Stomach (tissue), 4 donors: Measurements from ENCODE around the gene FRRS1.

ENCODE experiments used
- EP300 ChIP-seq: sonication (generic); formaldehyde crosslinking; IDR thresholded peaks from one replicate; pipeline ENCODE4 v1.6.1; 2017; ENCODE audit warnings: antibody characterized with exemption
- POLR2A ChIP-seq, 4 donors: fragments of 450-650 bp; IDR thresholded peaks; one replicate each; pipeline ENCODE4 v1.6.1; 2016; ENCODE audit warnings: antibody characterized with exemption in 4 of 4, control low read depth in 2 of 4, mild to moderate bottlenecking in 1 of 4, moderate library complexity in 1 of 4
- POLR2AphosphoS5 ChIP-seq, 3 donors: sonication (generic); formaldehyde crosslinking; IDR thresholded peaks; one replicate each; pipeline ENCODE4 v1.6.1; 2016; ENCODE audit warnings: antibody characterized with exemption in 3 of 3
- TF ChIP-seq, protein P1 (sequence below), 7 experiments: fragments of 450-650 bp in 4 of 7; fragments of 200-600 bp in 3 of 7; sonication (generic) in 3 of 7; IDR thresholded peaks; one replicate each; pipeline ENCODE4 v1.5.1; 2016 to 2019; ENCODE audit warnings: antibody characterized with exemption in 7 of 7, control low read depth in 2 of 7, mild to moderate bottlenecking in 1 of 7

DNA sequence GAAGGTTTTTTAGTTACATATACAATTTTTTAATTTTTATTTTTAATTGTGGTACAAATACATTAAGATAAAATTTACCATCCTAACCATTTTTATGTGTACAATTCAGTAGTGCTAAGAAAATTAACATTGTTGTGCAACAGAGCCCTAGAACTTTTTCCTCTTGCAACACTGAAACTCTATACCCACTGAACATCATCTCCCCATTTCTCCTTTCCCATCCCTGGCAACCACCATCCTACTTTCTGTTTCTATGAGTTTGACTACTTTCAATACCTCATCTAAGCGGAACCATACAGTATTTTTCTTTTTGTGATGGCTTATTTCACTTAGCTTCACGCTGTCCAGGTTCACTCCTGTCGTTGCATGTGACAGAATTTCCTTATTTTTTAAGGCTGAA is 66.4 kb downstream of the FRRS1 start:
- TF ChIP-seq, protein P1, sequence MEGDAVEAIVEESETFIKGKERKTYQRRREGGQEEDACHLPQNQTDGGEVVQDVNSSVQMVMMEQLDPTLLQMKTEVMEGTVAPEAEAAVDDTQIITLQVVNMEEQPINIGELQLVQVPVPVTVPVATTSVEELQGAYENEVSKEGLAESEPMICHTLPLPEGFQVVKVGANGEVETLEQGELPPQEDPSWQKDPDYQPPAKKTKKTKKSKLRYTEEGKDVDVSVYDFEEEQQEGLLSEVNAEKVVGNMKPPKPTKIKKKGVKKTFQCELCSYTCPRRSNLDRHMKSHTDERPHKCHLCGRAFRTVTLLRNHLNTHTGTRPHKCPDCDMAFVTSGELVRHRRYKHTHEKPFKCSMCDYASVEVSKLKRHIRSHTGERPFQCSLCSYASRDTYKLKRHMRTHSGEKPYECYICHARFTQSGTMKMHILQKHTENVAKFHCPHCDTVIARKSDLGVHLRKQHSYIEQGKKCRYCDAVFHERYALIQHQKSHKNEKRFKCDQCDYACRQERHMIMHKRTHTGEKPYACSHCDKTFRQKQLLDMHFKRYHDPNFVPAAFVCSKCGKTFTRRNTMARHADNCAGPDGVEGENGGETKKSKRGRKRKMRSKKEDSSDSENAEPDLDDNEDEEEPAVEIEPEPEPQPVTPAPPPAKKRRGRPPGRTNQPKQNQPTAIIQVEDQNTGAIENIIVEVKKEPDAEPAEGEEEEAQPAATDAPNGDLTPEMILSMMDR (IDR thresholded peaks at IDR 0.05), result no peak
- no peak for TF ChIP-seq POLR2A (IDR thresholded peaks at IDR 0.05)
- no peak for TF ChIP-seq EP300
- TF ChIP-seq POLR2AphosphoS5 (IDR thresholded peaks at IDR 0.05), result no peak
